ENCODE measurements around the gene NTNG1. TPM values are rescaled to one million over a fixed set of nuclear protein-coding genes. Genes with fewer than 3 reads are reported as not detected.

NTNG1 gene
- total and polyA plus RNA-seq, 2 of the 8 experiments (the other 6 are each of a cell fraction or from before 2014, with no cell fraction given), result 1.2 to 4.1 TPM

DNA sequence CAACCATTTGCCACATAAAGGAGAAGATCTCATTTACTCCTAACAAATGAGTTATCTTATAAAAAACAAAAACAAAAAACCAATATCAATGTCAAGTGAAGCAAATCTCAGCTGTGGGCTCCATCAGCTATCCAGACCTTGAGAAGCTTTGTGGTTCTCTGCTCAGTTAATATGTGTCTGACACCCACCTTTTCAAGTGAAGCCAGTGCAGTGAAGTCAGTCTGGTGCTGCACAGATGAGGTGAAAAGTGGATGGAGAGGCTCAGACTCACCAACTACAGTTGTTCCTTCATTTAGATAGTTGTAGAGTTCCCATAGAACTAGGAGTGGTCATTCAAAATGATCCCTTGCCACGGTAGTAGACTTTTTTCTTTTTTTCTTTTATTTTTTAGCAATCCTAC is 106.8 kb downstream of the NTNG1 start:
- no peak overlapping the region for H3K4ac ChIP-seq (replicated peaks; ENCODE audit: insufficient read length, low read depth, low read length)
- H2AFZ ChIP-seq (ENCODE audit: low read length), result no peak overlapping the region
- no peak overlapping the region for H4K91ac ChIP-seq (replicated peaks; ENCODE audit: insufficient read length, low read length)
- no peak for DNase-seq (ENCODE audit: low read depth in 1 of 2, low spot score in 2 of 2)
- H3K27me3 ChIP-seq (replicated peaks in 1 of 4; ENCODE audit: control insufficient read depth in 3 of 4, extremely low read depth in 1 of 4, insufficient read depth in 3 of 4, low read length in 3 of 4), result no peaks in the 10 kb centered on the region
- H4K20me1 ChIP-seq (replicated peaks in 1 of 2; ENCODE audit: control insufficient read depth in 1 of 2, insufficient read depth in 2 of 2, low read length in 2 of 2), result no peaks in the 10 kb centered on the region
- no peaks in the 10 kb centered on the region for H3K9me3 ChIP-seq (ENCODE audit: insufficient read depth in 2 of 2, low read depth in 1 of 2, low read length in 1 of 2)
- no peak overlapping the region for H3K14ac ChIP-seq (ENCODE audit: insufficient read length)
- POLR2A ChIA-PET (ENCODE audit: partially characterized antibody), result no interaction called here
- no peak overlapping the region for H2BK5ac ChIP-seq (ENCODE audit: low read depth, low read length)
- H3K4me2 ChIP-seq (ENCODE audit: insufficient read depth in 1 of 2, low read depth in 2 of 2, low read length in 2 of 2), result no peak overlapping the region
- no peak overlapping the region for H3K23ac ChIP-seq (ENCODE audit: insufficient read length)
- CTCF ChIA-PET (ENCODE audit: partially characterized antibody), result interaction anchor here (0.6 to 1.2 kb wide), 3 partner anchors 21 to 86 kb away, joined by 3 to 5 read pairs (median 3); no protein-coding TSS in a partner anchor
- no peak overlapping the region for H2AK5ac ChIP-seq (ENCODE audit: low read depth, low read length)
- H4K8ac ChIP-seq (ENCODE audit: extremely low read depth, insufficient read depth, low read length), result no peak overlapping the region
- H3K9ac ChIP-seq (replicated peaks in 1 of 4; ENCODE audit: extremely low read depth in 1 of 4, low read depth in 3 of 4, low read length in 3 of 4), result no peak overlapping the region
- peaks cover 0 to 5% (median 1%) of the 10 kb centered on the region in 4 experiments; a peak in 2 of 7 replicates for H3K4me1 ChIP-seq (replicated peaks in 1 of 4; ENCODE audit: control insufficient read depth in 3 of 4, insufficient read depth in 4 of 4, low read length in 3 of 4)
- no peak overlapping the region for H2BK12ac ChIP-seq (ENCODE audit: low read depth, low read length)
- no peak overlapping the region for H3K18ac ChIP-seq (ENCODE audit: extremely low read depth, low read length)
- H4K5ac ChIP-seq (ENCODE audit: insufficient read length, low read depth, low read length), result no peak overlapping the region
- H3K79me2 ChIP-seq (ENCODE audit: control insufficient read depth in 1 of 2, insufficient read depth in 2 of 2, low read length in 2 of 2), result no peaks in the 10 kb centered on the region
- no peaks in the 10 kb centered on the region for H3K23me2 ChIP-seq (ENCODE audit: low read depth, low read length)
- H2BK120ac ChIP-seq (replicated peaks; ENCODE audit: low read depth, low read length), result no peak overlapping the region
- no peak overlapping the region for H2BK15ac ChIP-seq (ENCODE audit: low read length)
- no peak for FAIRE-seq
- WGBS, 2 experiments (ENCODE audit: extremely low coverage in 1 of 2, insufficient coverage in 1 of 2, insufficient read length in 1 of 2, insufficient replicate concordance in 2 of 2, low coverage in 1 of 2, low lambda C conversion rate in 2 of 2, missing lambda C conversion rate in 1 of 2), result 50% methylated on average over 1 of the region's 1 CpG; no CpG with 5 or more reads in 1 of the 2 experiments
- no peaks in the 10 kb centered on the region for H3K36me3 ChIP-seq (ENCODE audit: control insufficient read depth in 2 of 4, insufficient read depth in 4 of 4, low read length in 3 of 4)
- no peak overlapping the region for H2BK20ac ChIP-seq (ENCODE audit: low read length)
- no peak overlapping the region for H3K27ac ChIP-seq (ENCODE audit: low read depth, low read length)
- no peak overlapping the region for H3K4me3 ChIP-seq (ENCODE audit: extremely low read depth in 1 of 4, insufficient read depth in 2 of 4, low read depth in 3 of 4, low read length in 4 of 4)
- no peaks in the 10 kb centered on the region for H3K79me1 ChIP-seq (ENCODE audit: low read depth, low read length)
- no peak overlapping the region for H3K56ac ChIP-seq (replicated peaks; ENCODE audit: insufficient read length, low read depth, low read length)
